WTC11 (cell line): ENCODE results near the gene PCID2.

Experiments used
- CREB1 ChIP-seq: sonication (generic); formaldehyde crosslinking; IDR thresholded peaks from 2 replicates; pipeline ENCODE4 v1.8.0; 2023; ENCODE audit warnings: mild to moderate bottlenecking, missing genetic modification reagents
- CTCF ChIP-seq: fragments of 200-600 bp; IDR thresholded peaks from 2 replicates; pipeline ENCODE4 v1.8.0; 2022; ENCODE audit warnings: antibody characterized with exemption
- E2F4 ChIP-seq: sonication (generic); formaldehyde crosslinking; IDR thresholded peaks from 2 replicates; pipeline ENCODE4 v1.8.1; 2022; ENCODE audit warnings: low read depth, mild to moderate bottlenecking, moderate library complexity, missing genetic modification reagents, borderline replicate concordance
- IRF1 ChIP-seq: sonication (generic); formaldehyde crosslinking; IDR thresholded peaks from 2 replicates; pipeline ENCODE4 v1.8.0; 2023; ENCODE audit warnings: missing genetic modification reagents
- MXD4 ChIP-seq: fragments of 250-450 bp; sonication (Bioruptor Pico); IDR thresholded peaks from 2 replicates; pipeline ENCODE4 v1.8.0; 2021; ENCODE audit warnings: mild to moderate bottlenecking, moderate library complexity, borderline replicate concordance
- NFYB ChIP-seq: sonication (generic); formaldehyde crosslinking; conservative IDR thresholded peaks from 2 replicates; pipeline ENCODE4 v1.8.0; 2022; ENCODE audit warnings: low read depth, missing genetic modification reagents
- NR3C1 ChIP-seq: sonication (generic); formaldehyde crosslinking; conservative IDR thresholded peaks from 2 replicates; pipeline ENCODE4 v1.8.1; 2023; ENCODE audit warnings: low read depth, mild to moderate bottlenecking, missing genetic modification reagents
- ZNF121 ChIP-seq: sonication (generic); formaldehyde crosslinking; IDR thresholded peaks from 2 replicates; pipeline ENCODE4 v1.8.0; 2023; ENCODE audit warnings: missing genetic modification reagents
- ZNF263 ChIP-seq: sonication (generic); formaldehyde crosslinking; IDR thresholded peaks from 2 replicates; pipeline ENCODE4 v1.8.1; 2022; ENCODE audit warnings: low read depth, mild to moderate bottlenecking, moderate library complexity, missing genetic modification reagents
- ZSCAN18 ChIP-seq: fragments of 250-450 bp; sonication (Bioruptor Pico); IDR thresholded peaks from 2 replicates; pipeline ENCODE4 v2.1.2; 2022; ENCODE audit warnings: mild to moderate bottlenecking, moderate library complexity
- TF ChIP-seq, protein P1 (sequence below): sonication (generic); formaldehyde crosslinking; IDR thresholded peaks from 2 replicates; pipeline ENCODE4 v1.8.1; 2022; ENCODE audit warnings: missing genetic modification reagents, borderline replicate concordance
- TF ChIP-seq, protein P2 (sequence below): sonication (generic); formaldehyde crosslinking; IDR thresholded peaks from 2 replicates; pipeline ENCODE4 v1.8.1; 2022; ENCODE audit warnings: low read depth, missing genetic modification reagents, borderline replicate concordance

DNA sequence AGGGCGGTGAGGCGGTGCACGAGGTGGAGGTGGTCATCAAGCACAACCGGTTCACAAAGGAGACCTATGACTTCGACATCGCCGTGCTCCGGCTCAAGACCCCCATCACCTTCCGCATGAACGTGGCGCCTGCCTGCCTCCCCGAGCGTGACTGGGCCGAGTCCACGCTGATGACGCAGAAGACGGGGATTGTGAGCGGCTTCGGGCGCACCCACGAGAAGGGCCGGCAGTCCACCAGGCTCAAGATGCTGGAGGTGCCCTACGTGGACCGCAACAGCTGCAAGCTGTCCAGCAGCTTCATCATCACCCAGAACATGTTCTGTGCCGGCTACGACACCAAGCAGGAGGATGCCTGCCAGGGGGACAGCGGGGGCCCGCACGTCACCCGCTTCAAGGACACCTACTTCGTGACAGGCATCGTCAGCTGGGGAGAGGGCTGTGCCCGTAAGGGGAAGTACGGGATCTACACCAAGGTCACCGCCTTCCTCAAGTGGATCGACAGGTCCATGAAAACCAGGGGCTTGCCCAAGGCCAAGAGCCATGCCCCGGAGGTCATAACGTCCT lies 59.4 kb downstream of the PCID2 start:
- no peak for TF ChIP-seq CTCF
- TF ChIP-seq E2F4 (CRISPR knock-in tag), result no peak
- TF ChIP-seq CREB1 (CRISPR knock-in tag), result no peak
- TF ChIP-seq, protein P1, sequence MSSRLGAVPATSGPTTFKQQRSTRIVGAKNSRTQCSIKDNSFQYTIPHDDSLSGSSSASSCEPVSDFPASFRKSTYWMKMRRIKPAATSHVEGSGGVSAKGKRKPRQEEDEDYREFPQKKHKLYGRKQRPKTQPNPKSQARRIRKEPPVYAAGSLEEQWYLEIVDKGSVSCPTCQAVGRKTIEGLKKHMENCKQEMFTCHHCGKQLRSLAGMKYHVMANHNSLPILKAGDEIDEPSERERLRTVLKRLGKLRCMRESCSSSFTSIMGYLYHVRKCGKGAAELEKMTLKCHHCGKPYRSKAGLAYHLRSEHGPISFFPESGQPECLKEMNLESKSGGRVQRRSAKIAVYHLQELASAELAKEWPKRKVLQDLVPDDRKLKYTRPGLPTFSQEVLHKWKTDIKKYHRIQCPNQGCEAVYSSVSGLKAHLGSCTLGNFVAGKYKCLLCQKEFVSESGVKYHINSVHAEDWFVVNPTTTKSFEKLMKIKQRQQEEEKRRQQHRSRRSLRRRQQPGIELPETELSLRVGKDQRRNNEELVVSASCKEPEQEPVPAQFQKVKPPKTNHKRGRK (CRISPR knock-in tag), result no peak
- TF ChIP-seq IRF1 (CRISPR knock-in tag), result no peak
- TF ChIP-seq, protein P2, sequence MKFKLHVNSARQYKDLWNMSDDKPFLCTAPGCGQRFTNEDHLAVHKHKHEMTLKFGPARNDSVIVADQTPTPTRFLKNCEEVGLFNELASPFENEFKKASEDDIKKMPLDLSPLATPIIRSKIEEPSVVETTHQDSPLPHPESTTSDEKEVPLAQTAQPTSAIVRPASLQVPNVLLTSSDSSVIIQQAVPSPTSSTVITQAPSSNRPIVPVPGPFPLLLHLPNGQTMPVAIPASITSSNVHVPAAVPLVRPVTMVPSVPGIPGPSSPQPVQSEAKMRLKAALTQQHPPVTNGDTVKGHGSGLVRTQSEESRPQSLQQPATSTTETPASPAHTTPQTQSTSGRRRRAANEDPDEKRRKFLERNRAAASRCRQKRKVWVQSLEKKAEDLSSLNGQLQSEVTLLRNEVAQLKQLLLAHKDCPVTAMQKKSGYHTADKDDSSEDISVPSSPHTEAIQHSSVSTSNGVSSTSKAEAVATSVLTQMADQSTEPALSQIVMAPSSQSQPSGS (CRISPR knock-in tag), result no peak
- TF ChIP-seq NFYB (CRISPR knock-in tag), result no peak
- TF ChIP-seq NR3C1 (CRISPR knock-in tag), result no peak
- no peak for TF ChIP-seq ZSCAN18 (CRISPR knock-in tag)
- no peak for TF ChIP-seq ZNF263
- no peak for TF ChIP-seq MXD4 (CRISPR knock-in tag)
- no peak for TF ChIP-seq ZNF121
